ENCODE measurements around the gene ELFN1.

ELFN1 gene

DNA sequence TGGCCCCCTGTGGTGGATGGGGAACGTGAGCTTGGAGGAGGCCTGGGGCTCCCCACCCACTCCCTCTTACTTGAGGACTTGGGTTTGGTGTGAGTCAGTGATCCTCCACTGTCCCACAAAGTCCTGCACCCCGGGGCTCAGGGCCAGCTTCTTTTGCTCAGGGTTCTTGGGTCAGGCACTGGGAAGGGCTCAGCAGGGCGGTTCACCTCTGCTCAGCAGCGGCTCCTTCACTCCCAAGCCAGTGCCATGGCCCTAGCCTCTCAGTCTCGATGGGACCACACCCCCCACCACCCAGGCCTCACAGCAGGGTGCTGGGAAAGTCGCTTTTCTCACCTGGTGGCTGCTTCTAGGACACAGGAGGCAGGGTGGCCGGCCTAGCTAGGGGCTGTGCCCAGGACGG is 59.1 kb downstream of the ELFN1 start:
- intact Hi-C loops (cut with DNase I), result no loop called here
- no peak for DNase-seq

- DNase-seq, result no peak
- intact Hi-C loops (cut with DNase I), result no loop called here
Measured at GRCh38 chr7:1729773-1730172, 59.7 kb downstream of the ELFN1 start.

GRCh38 chr7:1732072-1732471 is 62.0 kb downstream of the ELFN1 start:
- DNase-seq, result no peak
- intact Hi-C loops (cut with DNase I), result no loop called here

- intact Hi-C loops (cut with DNase I), result no loop called here
- no peak for DNase-seq
Measured at GRCh38 chr7:1732645-1733044, 62.6 kb downstream of the ELFN1 start.

GRCh38 chr7:1733206-1733907 is 63.3 kb downstream of the ELFN1 start:
- intact Hi-C loops (cut with DNase I), result no loop called here
- no peak for DNase-seq

- DNase-seq, result no peak
Measured at GRCh38 chr7:1733908-1734730, 64.0 kb downstream of the ELFN1 start.

DNA sequence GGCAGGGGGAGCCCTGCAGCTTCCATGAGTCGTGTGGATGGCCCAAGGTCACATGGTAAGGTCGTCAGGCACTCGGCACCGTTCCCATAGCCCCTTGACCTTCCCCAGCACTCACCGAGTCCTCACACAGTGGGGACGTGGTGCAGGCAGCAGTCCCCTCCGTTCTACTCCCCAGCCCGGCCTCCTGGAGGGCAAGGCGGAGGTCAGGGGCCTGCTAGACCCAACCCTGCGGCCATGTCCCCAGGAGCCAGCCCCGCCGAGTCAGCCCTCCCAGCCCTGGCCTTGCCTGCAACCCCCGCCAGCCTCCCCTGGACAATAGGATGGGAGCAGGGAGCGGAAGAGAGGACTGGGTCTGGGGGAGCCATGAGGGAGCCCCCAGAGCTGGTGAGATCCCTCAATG is 65.2 kb downstream of the ELFN1 start:
- no peak for DNase-seq
- intact Hi-C loops (cut with DNase I), result no loop called here

More at GRCh38 chr7:1733908-1734730, 64.0 kb downstream of the ELFN1 start:
- intact Hi-C loops (cut with DNase I), result no loop called here

GRCh38 chr7:1735806-1736483 is 65.9 kb downstream of the ELFN1 start:
- intact Hi-C loops (cut with DNase I), result no loop called here
- no peak for DNase-seq

GRCh38 chr7:1736484-1736817 is 66.4 kb downstream of the ELFN1 start:
- intact Hi-C loops (cut with DNase I), result no loop called here
- no peak for DNase-seq

DNA sequence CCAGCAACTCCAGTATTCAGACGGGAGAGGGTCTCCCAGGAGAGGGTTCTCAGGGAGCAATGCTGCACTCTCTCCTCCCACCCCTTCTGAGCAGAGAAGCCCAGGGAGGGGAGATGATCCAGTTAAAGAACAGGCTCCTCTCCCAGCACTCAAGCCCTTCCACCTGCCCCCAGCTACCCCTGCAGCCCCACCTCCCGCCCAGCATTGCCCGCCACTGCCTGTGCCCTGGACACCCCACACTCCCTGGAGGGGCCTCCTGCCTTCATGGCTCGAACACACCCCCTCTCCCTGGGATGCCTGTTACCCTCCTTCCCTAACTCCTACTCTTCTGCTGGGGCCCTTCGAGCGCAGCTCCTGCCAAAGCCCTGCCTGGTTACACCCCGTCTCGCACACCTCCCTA is 66.8 kb downstream of the ELFN1 start:
- intact Hi-C loops (cut with DNase I), result no loop called here
- DNase-seq, result no peak

- intact Hi-C loops (cut with DNase I), result no loop called here
Measured at GRCh38 chr7:1737523-1737922, 67.4 kb downstream of the ELFN1 start.

DNA sequence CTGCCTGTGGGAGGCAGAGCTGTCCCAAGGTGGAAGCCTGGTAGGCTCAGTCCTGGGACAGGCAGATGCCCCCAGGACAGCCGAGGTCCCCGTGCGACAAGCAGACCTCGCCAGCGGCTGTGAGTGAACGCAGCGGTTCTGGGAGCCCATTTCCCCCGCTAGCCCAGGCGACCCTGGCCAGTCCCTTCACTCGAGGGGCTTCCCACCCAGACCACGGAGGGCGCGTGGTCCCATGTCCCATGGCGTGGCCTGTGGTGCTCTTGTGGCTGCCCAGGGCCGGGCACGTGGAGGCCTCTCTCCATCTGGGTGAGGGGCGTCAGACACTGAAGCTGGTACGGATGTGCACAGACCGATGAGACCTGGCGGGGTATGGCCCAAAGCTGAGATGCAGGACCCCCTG is 67.9 kb downstream of the ELFN1 start:
- intact Hi-C loops (cut with DNase I), result no loop called here

More at GRCh38 chr7:1737523-1737922, 67.4 kb downstream of the ELFN1 start:
- DNase-seq, result no peak

DNA sequence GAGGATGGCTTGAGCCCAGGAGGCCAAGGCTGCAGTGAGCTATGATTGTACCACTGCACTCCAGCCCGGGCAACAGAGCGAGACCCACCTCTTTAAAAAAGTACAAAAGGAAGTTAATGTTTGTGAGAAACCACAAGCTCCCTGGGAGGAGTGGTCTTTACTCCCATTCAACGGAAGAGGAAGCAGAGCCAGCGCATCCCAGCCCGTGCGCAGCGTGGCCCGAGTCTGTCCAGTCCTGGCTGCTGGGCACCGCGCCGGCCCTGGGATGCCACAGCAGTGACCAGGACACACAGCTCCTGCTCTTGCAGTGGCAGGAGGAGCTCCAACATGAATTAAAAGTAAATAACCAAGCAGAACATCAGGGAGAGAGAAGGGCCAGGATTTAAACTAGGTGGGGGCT is 68.4 kb downstream of the ELFN1 start:
- DNase-seq, result no peak
- intact Hi-C loops (cut with DNase I), result no loop called here

More for the DNA sequence above, 67.9 kb downstream of the ELFN1 start:
- no peak for DNase-seq

DNA sequence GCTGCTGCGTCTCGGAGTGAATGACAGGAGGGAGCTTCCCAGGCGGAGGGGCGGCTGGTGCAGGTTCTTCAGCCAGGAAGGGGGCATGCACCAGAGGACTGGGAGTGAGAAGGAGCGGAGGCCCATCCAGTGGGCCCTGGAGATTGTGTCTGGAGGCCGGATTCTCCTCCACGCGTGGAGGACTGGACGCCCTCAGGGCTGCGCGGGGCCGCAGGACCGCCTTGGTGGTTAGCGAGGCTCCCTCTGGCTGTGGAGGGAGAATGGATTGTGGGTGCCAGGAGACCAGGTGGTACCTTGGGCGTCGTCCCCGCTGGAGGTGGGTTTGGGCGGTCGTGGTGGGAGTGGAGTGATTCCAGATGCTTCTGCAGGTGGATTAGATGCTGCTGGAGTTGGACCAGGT is 68.9 kb downstream of the ELFN1 start:
- DNase-seq, result no peak
- intact Hi-C loops (cut with DNase I), result no loop called here

GRCh38 chr7:1739593-1739992 is 69.5 kb downstream of the ELFN1 start:
- intact Hi-C loops (cut with DNase I), result no loop called here
- DNase-seq, result no peak

DNA sequence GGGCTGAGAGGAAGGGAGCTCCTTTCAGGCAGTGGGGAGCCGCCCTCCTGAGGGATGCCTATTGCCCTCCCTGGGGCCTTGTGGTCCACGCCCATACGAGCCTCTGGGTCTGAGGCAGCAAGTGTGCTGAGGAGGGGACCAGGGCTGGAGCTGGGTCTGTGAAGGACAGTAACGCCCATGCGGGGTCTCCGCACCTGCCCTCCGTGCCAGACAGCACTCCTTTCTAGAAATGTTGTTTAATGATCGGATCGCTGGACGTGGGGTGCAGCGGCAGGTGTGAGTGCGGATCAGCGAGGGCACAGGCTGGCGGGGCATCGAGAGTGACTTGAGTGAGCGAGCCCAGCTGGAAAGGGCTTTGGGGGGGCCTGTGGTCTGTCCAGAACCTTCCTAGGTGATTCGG is 70.1 kb downstream of the ELFN1 start:
- intact Hi-C loops (cut with DNase I), result no loop called here
- DNase-seq, result no peak

GRCh38 chr7:1741246-1741645 is 71.2 kb downstream of the ELFN1 start:
- no peak for DNase-seq
- intact Hi-C loops (cut with DNase I), result no loop called here

DNA sequence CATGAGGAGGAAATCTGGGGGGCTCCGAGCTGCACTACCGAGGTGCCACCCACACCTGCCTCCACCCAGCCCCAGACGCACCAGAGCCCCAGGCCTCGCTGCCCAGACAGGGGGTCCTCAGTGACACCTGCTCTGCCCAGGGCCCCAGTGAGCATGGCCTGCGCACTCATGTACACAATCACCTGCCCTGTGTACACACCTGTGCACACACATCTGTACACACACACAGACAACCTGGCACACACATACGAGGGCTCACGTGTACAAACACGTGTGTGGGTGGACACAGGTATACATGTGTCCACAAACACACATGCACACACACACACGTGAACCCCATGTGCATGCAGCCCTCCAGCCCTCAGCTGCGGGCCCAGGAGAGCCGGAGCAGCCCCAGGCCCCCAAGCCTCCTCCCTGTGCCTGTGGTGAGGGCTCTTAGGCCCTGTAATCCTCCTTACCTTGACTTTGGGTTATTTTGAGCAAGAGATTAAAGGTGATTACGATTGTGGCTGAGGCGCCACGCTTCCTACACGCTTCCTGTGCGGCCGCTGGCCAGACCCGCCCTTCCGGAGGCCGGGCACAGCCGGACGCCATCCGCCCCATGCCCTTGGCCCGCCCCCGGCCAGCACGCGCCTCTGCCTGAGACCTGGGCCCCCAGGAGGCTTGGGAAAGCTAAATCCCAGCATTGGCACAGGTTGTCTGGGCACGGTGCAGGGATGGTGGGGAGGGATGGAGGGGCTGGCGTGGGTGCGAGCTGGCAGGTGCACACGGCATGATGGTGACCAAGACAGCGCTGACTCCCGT is 71.9 kb downstream of the ELFN1 start:
- no peak for DNase-seq
- intact Hi-C loops (cut with DNase I), result no loop called here

GRCh38 chr7:1742555-1743303 is 72.7 kb downstream of the ELFN1 start:
- intact Hi-C loops (cut with DNase I), result no loop called here
- peak in 13 of 42 donors; percentile 19 to 60 (median 42) for DNase-seq
